Measurements from ENCODE around the gene MICALL2.

MICALL2 gene

DNA sequence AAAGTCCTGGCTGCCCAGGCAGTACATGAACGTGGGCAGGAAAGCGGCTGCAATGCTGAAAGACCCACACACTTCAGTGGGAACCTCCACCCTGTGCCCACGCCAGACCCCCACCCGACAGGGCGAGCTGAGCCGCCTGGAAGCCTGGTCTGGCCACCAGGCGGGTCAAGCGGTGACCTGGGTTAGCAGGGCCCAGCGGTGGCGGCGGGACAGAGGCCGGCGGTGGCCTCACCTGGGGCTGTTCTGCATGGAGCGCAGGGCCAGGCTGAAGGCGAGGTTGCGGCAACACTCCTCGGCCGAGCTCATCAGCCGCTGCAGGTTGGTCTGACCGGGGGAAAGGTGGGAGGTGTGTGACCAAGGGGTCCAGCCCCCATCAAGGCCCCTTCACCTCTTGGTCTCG, 11.6 kb upstream of the MICALL2 start:
- no peak overlapping the region for H3K4me3 ChIP-seq (replicated peaks; ENCODE audit: low read depth, low read length)
- DNase-seq (ENCODE audit: extremely low read depth, low read depth), result no peak
- TF ChIP-seq, protein P1, sequence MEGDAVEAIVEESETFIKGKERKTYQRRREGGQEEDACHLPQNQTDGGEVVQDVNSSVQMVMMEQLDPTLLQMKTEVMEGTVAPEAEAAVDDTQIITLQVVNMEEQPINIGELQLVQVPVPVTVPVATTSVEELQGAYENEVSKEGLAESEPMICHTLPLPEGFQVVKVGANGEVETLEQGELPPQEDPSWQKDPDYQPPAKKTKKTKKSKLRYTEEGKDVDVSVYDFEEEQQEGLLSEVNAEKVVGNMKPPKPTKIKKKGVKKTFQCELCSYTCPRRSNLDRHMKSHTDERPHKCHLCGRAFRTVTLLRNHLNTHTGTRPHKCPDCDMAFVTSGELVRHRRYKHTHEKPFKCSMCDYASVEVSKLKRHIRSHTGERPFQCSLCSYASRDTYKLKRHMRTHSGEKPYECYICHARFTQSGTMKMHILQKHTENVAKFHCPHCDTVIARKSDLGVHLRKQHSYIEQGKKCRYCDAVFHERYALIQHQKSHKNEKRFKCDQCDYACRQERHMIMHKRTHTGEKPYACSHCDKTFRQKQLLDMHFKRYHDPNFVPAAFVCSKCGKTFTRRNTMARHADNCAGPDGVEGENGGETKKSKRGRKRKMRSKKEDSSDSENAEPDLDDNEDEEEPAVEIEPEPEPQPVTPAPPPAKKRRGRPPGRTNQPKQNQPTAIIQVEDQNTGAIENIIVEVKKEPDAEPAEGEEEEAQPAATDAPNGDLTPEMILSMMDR (IDR thresholded peaks at IDR 0.05; ENCODE audit: low read depth, low read length, missing control alignments), result no peak

DNA sequence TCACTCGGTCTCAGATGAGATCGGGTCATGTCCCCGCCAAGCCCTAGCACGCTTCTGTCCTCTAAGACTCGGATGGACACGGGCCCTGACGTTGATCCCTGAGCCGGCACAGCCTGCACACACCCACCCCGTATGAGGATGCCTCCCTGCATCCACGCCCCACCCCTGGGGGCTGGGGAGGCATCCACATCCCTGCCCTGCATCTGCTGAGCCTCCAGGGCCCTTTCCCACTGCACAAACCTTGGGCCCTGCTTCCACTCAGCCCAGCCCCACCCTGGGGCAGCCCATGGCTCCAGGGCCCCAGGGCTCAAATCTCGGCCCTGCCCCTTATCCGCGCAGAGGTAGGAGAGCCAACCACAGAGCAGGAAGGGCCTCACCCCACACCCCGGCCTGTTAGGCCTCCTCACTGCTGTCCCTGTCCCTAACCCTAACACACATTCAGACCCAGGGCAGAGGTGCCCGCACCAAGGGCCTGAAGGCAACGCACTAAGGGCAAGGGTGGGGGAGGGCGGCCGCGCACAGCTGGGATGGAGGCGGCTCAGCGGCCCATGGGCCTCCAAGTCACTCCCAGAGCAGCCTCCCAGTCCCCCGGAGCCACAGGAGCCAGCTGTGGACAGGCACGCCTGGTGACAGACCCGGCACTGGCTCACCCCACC, 9.5 kb upstream of the MICALL2 start:
- no peak for DNase-seq (ENCODE audit: extremely low read depth, low read depth)
- H3K4me3 ChIP-seq (replicated peaks; ENCODE audit: low read depth, low read length), result no peak overlapping the region
- TF ChIP-seq, protein P1 (IDR thresholded peaks at IDR 0.05; ENCODE audit: low read depth, low read length, missing control alignments), result no peak

DNA sequence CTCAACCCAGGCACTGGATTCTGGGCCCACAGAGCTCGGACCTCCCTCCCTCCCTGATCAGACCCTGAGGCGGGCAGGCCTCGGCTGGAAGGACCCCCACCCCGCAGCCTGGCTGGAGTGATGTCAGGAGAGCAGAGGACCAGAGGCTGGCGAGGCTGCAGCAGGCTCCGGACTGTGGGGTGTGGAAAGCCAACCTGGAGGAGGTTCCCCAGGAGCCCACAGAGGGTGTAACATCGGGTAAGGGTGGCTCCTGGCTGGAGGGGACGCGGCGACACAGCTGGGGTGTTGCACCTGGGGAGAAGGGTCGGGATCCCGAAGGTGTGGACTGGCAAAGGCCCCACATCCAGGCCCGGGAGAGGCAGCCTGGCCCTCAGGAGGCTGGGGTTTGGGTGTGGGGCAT, 8.9 kb upstream of the MICALL2 start:
- H3K4me3 ChIP-seq (replicated peaks; ENCODE audit: low read depth, low read length), result no peak overlapping the region
- TF ChIP-seq, protein P1 (IDR thresholded peaks at IDR 0.05; ENCODE audit: low read depth, low read length, missing control alignments), result no peak
- DNase-seq (ENCODE audit: extremely low read depth, low read depth), result no peak

DNA sequence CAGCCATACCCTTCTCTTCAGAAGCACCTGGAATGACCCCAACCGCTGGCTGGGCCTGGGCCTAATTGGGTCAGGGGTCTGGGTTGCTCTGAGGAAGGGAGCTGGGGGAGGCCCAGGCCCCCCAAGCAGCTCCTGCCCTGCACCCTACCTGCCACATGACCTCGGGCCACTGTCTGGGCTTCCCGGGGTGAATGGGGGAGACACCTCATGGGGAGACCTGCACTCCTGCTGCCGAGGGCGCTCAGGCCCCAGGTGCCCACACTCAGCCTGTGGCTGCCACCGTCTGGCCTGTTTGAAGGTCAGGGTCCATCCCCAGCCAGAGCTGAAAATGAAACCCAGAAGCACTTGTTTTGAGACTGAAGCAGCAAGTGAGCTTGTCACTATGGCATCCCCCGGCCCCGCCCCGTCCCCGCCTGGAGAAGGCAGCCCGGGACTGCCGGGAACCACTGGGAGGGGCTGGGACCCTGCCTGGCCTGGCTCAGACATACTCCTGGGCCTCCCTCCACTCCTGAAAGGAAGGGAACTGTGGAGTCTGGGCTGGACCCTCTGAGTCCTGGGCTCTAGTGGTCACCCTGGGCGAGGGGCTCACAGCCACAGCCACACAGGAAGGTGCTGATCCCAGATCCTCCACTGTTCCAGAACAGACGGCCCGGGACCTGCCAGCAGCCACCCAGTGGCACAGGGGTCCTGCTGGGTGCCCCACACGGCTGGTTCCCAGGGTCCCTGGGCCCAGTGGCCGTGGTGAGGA, 7.4 kb upstream of the MICALL2 start:
- TF ChIP-seq, protein P1 (IDR thresholded peaks at IDR 0.05; ENCODE audit: low read depth, low read length, missing control alignments), result no peak
- DNase-seq (ENCODE audit: extremely low read depth, low read depth), result no peak
- no peak overlapping the region for H3K4me3 ChIP-seq (replicated peaks; ENCODE audit: low read depth, low read length)

DNA sequence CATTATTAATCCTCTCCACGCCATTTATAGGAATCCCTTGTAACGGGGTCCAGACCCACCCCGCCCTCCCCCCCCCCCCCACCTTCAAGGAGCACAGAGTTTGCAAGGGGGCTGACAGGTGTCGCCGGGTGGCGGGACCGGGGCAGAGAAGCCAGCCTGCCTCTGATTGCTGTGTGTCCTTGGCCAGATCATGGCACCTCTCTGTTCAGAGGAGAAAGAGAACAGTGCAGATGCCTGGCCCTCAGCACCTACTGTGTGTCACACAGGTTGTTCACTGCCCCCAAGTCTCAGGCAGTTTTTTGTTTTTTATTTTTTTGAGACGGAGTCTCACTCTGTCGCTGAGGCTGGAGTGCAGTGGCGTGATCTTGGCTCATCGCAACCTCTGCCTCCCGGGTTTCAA, 5.4 kb upstream of the MICALL2 start:
- no peak for DNase-seq (ENCODE audit: extremely low read depth, low read depth)
- TF ChIP-seq, protein P1 (IDR thresholded peaks at IDR 0.05; ENCODE audit: low read depth, low read length, missing control alignments), result no peak
- H3K4me3 ChIP-seq (replicated peaks; ENCODE audit: low read depth, low read length), result no peak overlapping the region

DNA sequence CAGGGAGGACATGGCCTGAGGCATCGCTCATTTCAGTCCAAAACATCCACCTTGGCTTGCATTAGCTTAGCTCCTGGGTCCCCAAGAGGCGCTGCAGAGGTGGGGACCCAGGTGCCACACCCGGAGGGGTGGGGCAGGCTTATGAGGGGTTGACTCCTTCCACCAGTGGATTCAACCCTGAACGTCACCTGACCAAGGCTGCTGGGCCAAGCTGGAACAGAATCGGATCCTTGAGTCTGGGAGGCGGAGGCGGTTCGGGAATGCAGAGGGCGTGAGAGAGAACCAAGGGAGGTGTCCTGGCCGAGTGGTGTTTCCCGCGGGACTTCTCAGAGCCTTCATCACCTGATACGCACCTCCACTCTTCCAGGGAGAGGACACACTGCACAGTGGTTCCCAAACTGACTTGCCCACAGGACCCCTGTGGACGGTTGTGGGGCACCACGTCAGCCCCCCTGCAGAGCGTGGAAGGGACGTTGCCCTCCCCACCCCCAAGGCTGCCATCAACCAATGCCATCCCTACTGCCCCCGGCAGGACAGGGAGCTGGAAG, 4.5 kb upstream of the MICALL2 start:
- TF ChIP-seq, protein P1 (IDR thresholded peaks at IDR 0.05; ENCODE audit: low read depth, low read length, missing control alignments), result no peak
- no peak overlapping the region for H3K4me3 ChIP-seq (replicated peaks; ENCODE audit: low read depth, low read length)
- DNase-seq (ENCODE audit: extremely low read depth, low read depth), result no peak
